DMS79 treated with DMSO at 0.1 percent for 48 hours (cell line): ENCODE results near the gene MADD.

Source experiments
- DNase-seq: peaks from one replicate; lab custom pipeline; 2025; lab: John Stamatoyannopoulos, UW

Gene MADD

GRCh38 chr11:47269829-47270305 lies at the start of gene MADD:
TSS of gene MADD (plus strand) at chr11:47270133.
- DNase-seq = peak; percentile 86

GRCh38 chr11:47220401-47220821 lies 49.5 kb upstream of the MADD start:
- no peak for DNase-seq

DNA sequence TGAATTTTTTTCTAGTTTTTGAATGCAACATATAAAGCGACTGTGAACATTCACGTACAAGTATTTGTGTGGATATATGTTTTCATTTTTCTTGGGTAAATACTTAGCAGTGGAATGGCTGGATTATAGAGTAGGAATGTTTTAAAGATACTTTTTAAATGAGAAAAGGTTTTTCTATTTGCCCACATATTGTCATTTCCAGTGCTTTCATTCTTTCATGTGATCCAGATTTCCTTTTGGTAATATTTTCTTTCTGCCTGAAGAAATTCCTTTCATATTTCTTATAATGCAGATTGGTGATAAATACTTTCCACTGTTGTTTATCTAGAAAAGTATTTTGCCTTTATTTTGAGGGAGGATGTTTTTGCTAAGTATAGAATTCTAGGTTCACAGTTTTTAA lies 47.2 kb upstream of the MADD start:
- no peak for DNase-seq

GRCh38 chr11:47225552-47226400 lies 44.2 kb upstream of the MADD start:
- no peak for DNase-seq

DNA sequence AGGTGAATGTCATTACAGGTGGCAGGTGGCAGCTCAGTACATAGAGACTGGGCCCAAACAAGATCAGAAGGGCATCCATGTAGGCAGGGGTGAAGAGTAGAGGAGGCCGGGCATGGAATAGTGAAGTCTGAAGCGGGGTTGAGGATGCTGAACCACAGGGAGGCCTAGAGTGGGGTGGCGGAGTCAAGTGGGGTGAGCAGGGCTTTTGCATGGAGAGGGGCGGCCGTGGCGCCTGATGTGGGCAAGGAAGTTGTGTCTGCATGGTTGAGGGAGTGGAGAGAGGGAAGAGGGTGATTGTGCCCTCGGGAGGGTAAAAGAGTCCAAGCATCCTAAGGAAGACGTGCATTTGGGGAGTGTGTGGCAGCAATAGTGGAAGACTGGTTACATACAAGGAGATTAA lies 40.8 kb upstream of the MADD start:
- no peak for DNase-seq

- no peak for DNase-seq
Measured at GRCh38 chr11:47233051-47233450, 36.9 kb upstream of the MADD start.

GRCh38 chr11:47233989-47234668 lies 35.8 kb upstream of the MADD start:
- DNase-seq = no peak

DNA sequence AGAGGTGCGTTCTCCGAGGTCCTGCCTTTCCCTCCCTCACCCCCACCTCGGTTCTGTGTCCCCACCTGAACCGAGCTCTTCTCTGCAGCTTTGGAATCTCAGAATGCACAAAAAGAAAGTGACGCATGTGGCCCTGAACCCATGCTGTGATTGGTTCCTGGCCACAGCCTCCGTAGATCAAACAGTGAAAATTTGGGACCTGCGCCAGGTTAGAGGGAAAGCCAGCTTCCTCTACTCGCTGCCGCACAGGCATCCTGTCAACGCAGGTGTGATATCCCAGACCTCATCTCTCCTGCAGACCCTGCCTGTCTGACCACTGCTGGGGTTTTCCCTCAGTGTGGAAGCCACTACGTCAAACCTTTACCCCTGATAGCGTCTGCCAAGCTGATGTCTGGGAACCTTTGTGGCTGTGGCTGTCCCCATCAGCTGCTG lies 35.2 kb upstream of the MADD start:
- peak; percentile 40 for DNase-seq

DNA sequence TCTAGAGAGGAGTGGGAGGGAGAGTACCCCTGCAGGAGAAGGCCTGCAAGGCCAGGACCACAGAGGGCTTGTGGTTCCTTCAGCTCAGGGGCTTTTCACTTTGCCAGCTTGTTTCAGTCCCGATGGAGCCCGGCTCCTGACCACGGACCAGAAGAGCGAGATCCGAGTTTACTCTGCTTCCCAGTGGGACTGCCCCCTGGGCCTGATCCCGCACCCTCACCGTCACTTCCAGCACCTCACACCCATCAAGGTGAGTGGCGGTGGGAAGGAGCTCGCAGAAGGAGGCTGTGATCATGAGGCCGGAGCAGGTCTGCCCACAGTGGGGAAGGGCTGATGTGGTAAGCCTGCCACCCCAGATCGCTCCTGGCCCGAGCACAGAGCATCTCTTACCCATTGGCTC lies 34.8 kb upstream of the MADD start:
- DNase-seq = no peak

DNA sequence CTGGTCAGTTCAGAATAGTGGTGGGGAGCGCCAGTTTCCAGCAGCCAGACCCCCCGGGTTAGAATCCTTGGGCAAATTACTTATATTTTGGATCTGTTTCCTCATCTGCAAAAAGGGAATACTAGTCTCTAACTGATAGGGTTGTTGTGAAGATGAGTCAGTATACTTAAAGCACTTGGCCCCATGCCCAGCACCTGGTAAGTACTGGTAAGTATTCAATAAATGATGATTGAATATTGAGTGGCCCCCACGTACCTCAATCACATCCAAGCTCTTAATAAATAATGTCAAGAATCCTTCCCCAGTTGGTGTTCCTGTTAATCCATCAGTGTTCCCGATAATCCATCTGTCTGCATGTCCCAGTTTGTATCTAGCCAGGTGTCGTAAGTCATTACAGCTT lies 33.5 kb upstream of the MADD start:
- DNase-seq = no peak

DNA sequence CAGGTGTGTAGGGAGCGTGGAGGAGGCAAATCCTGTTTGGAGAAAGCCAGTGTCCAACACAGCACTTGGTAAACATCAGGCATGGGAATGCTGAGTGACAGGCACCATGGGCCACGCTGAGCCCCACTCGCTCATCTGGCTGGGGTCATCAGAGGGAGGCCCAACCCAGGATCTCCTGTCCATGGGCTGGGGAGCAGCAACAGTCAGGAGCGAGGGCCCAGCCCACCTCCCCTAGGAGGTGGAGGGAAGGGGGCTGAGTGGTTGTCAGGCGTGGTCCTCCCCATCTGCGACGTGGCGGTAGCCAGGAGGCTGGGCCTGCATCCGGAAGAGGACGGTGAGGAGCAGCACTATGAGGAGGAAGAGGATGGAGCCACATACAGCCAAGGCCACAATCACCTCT lies 30.1 kb upstream of the MADD start:
- no peak for DNase-seq

DNA sequence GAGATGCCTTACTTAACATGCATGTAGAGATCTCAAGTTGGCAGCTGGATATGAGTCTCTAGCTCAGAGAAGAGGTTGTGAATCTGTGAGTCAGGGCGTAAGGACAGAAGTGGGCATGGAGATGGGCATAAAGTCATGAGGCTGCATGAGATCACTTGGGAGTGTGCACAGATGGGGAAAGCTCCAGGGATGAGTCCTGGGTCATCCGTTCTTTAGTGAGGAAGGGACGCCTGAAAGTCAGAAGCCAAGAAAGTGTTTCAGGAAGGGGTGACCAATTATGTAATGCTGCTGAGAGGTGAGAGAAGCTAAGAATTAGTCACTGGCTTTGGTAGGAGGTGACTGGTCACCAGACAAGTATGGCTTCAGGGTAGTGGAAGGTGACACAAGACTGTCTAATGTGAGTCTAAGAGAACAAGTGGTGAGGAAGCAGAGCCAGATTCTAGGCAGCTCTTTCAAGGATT lies 28.1 kb upstream of the MADD start:
- no peak for DNase-seq

DNA sequence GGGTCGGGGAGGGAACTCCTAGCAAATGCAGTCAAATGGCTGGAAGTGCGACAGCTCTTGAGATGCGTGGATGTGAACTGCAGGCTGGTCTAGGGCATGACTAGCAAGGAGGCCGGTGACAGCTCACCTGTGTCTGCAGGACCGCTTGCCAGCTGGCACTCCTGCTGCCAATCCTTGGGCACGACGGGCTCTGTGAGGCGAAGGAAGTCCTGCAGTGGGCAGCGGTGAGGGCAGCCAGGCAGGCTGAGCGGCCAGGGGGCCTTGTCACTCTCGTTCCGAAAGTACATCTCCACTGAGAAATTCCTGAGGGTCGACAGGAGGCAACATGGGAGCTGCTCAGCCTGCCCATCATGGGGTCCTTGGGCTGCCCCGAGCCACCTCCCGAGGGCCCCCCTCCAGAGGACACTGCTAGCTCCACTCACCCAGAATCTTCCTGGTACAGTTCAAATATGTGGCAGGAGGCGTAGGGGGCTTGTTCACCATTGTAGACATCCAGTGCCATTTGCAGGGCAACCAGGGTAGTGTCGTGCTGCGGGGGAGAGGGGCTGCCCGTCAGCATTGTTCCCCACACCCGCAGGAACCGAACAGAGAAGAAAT lies 27.2 kb upstream of the MADD start:
- DNase-seq = no peak

DNA sequence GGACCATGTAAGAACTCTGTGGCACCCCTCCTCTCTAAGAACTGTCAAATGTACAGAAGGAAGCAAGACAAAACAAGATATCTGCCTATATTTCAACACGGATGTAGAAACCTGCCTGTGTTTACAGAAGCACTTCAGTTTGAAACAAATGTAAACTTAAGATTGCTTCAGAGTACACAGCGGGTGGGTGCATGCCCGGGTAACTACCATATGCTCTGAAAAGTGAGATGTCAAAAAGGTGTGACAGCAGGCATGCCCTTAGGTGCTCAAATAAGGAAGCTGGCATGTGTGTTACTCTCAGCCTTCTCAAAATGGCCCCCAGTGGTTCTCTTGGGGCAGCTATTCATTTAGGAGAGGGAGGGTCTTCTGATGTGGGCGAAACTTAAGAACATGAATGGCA lies 26.5 kb upstream of the MADD start:
- peak; percentile 10 for DNase-seq

DNA sequence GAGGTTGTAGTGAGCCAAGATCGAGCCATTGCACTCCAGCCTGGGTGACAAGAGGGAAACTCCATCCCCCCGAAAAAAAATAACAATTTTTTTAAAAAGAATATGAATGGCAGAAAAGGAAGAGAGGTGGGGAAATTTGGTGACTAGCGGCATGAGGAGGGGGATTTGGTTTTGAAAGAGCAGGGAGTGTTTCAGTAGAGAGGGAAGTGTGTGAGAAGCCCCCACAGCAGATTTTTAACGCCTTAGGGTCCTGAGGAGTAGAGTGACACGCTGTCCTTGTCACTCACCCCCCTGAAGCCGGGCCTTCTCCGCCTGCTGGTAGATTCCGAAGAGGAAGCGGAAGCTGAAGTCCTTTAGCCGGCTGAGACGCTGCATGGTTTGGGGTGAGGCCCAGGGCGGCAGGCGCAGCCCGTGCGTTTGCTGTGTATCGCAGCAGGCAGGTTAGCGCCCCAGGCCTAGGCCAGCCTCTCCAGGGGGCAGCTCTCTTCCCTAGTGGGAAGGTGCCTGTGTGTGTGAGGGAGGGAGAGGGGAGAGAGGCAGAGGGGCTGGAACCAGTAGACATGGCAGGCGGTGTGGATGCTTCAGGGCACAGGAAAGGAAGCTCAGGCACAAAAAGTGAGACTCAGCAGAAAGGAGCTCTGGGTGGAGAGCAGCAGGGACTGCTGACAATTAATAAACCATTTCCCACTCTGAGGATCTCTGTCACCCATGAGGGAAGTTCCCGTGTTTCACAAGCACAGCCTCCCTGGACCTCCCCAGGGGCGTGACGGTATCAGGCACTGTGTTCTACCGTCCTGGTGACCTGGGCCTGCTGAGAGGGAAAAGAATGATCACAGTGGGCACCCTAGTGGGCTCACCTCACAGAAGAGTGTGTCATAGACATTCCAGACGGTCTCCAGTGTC lies 25.2 kb upstream of the MADD start:
- DNase-seq = no peak

- DNase-seq = no peak
Measured at GRCh38 chr11:47245611-47246357, 24.1 kb upstream of the MADD start.

GRCh38 chr11:47247502-47247901 lies 22.4 kb upstream of the MADD start:
- DNase-seq = no peak

GRCh38 chr11:47248304-47248663 lies 21.6 kb upstream of the MADD start:
- peak; percentile 62 for DNase-seq

DNA sequence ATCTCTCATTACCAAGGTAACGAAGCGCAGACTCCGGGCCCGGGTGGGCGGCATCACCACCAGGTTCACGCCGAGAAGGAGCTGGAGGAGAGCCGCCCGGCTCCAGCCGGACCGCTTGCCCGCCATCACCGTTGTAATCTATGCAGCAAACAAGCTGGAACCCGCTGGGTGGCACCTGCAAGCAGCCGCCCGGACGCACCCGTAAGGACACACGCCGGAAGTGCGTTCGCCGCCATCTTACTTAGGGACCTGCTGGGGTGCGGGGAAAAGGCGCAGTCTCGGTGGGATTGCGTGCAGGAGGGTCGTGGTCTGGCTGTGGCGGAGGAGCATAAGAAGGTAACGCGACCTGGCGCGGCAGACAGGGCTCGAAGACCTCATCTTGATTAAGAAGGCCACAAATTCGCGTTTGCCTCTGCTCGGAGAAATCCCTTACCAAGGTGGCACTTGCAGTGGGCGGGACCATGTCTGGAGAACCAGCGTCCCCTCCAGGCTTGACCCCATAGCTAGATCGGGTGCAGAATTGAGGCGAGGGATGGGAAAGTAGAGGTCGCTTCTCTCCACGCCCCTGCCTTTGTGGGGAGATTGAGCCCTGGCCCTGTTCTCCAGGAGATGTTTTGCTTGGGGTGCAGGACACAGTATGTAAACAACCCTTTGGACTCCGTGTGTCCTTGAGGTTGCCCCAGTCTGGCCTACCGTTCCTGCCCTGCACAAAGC lies 21.1 kb upstream of the MADD start, which contains the start of gene ACP2:
ACP2 (minus strand) TSS at position 151 of the 714 bp plus-strand sequence; CDS start at position 126, 25 bp downstream.
- peak; percentile 85 for DNase-seq

- DNase-seq = no peak
Measured at GRCh38 chr11:47249378-47249715, 20.6 kb upstream of the MADD start.
